Right renal pelvis (tissue), 4 donors: Measurements from ENCODE around the gene RNF26. TPM values are rescaled to one million over a fixed set of nuclear protein-coding genes. Genes with fewer than 3 reads are reported as not detected.
"Not testable (repeated sequence)": the region's sequence is repeated elsewhere in the genome, so short reads cannot be mapped to it uniquely, and the experiment has no call there.

Source experiments
- DNase-seq, 4 donors: peaks; one replicate each; pipeline ENCODE4 v3.0.0-alpha.2; 2013; ENCODE audit warnings: low read depth in 4 of 4, low spot score in 3 of 4, missing footprints in 1 of 4
- polyA plus RNA-seq, 4 donors: library from polyadenylated mRNA; unstranded; fragments of 120-200 nt; gene quantifications; one replicate each; pipeline ENCODE4 v1.2.1, GENCODE V29; 2013; ENCODE audit not compliant: insufficient read length in 4 of 4

RNF26 gene
- polyA plus RNA-seq, 4 donors: 32.2 to 36.8 (median 32.9) TPM

DNA sequence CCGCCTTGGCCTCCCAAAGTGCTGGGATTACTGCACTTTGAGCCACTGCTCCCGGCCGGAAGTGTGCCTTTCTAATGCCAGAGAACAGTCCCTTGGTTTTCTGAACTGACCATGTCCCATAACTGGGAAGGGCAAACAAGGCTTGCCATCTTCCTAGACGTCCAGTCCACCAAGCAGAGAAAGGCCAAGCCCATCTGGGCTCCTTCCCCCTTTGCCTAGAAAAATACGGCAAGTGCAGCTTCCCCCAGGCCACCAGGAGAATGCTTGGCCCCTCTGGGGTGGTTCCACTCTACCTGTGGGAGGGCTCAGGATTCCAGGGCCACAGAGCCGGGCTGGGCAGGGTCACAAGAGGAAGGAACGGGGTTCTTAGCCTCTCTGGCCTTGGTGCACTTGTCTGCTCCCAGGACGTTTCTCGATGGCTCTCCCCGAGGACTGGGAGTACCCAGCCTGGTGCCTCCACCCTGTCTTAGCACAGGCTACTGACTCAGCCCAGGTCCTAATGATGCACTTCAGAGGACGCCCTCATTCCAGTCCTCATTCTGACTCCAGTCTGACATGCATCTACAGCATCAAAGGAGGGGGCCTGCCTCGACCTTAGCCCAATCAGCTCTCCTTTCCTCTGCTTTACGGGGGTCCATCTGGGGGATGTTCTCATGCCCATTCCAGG is 46.0 kb downstream of the RNF26 start:
- no peak for DNase-seq

DNA sequence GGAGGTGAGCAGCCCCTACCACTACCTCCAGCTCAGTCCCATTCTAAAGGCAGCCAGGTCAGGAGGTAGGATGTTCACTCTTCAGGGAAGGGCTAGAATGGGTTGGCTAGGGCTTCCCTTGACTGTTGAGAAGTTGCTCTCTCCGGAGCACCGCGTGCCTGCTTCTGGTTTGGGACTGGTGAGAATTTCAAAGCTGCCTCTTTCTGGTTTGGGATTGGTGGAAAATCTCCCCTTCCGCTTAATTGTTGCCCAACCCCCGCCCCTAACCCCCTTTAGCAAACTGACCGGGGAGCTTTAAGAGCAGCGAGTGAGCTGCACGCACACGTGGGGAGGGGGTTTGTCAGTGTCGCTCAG is 46.5 kb downstream of the RNF26 start:
- no peak for DNase-seq

DNA sequence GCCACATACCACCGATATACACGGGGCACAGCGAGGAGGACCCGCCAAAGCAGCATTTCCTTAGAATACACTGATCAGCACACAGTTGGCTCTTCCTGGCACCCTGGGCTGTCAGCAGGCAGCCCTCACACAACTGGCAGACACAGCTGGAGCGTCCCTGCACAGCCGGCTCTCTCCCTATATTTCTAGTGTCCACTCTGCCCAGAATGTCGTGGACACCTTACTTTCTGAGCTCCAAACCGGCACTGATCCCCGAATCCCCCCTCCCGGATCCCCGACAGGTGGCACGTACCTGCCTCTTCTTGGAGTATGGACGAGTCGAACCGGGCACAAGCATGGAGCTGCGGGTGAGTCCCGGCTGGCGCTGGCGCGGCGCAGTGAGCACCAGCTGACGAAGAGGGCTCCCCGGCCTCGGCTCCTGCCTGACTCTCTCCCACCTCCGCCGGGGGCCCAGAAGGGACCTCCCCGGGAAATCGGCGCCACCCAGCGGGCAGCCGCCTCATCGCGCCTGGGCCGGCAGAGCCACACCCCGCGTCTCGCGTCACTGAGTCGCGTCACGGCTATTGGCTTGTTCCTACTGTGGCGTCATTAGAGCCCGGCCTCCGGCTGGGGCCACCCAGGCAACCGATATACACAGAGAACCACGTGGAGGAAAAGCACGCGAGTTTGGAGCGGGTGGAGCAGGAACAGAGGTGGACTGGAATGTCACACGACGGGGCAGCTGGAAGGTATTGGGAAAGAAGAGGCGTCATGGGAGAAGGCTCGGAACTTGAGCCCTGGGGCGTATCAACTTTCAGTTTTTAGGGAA is 47.1 kb downstream of the RNF26 start, which contains the start of gene USP2:
Gene USP2, minus strand, starts transcription at position 510 of the 808 bp plus-strand sequence. CDS start 8,210 bp downstream, outside the sequence.
- DNase-seq: peak; percentile 89 to 94 (median 92)

DNA sequence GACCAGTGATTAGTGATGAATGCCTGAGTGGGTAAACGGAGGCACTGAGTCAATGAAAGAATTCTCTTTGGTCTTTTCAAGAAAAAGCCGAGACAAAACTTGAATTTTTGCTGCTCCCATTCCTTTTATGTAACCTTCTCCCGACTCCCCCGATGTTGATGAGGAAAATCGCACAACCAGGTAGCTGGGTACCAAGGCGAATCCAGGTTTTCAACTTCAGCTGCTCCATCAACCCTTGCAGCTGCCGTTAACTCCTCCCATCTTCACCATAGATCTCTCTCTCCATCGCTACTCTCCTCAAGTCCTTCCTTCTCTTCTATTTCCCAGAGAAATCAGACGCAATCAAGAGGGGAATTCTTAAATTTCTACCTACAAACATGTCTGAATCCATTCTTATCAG is 47.8 kb downstream of the RNF26 start:
- DNase-seq: no peak

DNA sequence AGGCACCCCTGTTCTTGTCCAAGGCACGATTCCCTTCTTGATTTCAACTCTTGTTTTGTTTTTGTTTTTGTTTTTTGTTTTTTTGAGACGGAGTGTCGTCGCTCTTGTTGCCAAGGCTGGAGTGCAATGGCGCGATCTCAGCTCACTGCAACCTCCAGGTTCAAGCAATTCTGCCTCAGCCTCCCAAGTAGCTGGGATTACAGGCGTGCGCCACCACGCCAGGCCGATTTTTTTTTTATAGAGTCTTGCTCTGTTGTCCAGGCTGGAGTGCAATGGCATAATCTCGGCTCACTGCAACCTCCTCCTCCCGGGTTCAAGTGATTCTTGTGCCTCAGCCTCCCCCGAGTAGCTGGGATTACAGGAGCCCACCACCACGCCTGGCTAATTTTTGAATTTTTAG is 48.2 kb downstream of the RNF26 start:
- not testable (repeated sequence) for DNase-seq

DNA sequence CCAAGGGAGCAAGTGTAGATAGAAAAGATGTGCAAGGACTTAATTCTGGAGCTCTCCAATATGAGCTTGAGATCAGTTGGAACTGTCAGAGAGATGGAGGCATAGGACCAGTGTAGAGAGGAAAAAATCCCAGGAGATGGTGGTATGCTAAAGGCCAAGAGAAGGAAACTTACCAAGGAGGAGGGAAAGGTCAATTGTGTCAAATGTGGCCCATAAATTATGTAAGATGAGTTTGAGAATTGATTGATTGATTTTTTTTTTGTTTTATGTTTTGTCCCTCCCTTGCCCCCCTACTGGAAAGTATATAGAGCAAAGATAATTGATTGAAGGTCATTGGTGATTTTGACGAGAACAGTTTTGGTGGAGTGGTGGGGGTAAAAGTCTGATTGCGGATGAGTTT is 50.0 kb downstream of the RNF26 start:
- no peak for DNase-seq

Other genes with a start within 250 kb of the RNF26 start
- gene HMBS, start 249.6 kb upstream of the RNF26 start, polyA plus RNA-seq: 10 to 100 TPM; 25.9 to 28.6 (median 26.4) TPM
- 10 to 100 TPM; 56.3 to 70.4 (median 59.5) TPM for gene DPAGT1, start 232.7 kb upstream of the RNF26 start, polyA plus RNA-seq
- 10 to 100 TPM; 10.6 to 14.0 (median 11.8) TPM for gene C2CD2L, start 227.2 kb upstream of the RNF26 start, polyA plus RNA-seq
- 10 to 100 TPM; 26.5 to 33.2 (median 30.0) TPM for gene HINFP, start 212.9 kb upstream of the RNF26 start, polyA plus RNA-seq
- under 1 TPM; 0.71 to 0.81 (median 0.76) TPM for gene ABCG4, start 185.5 kb upstream of the RNF26 start, polyA plus RNA-seq
- gene NLRX1, start 165.8 kb upstream of the RNF26 start, polyA plus RNA-seq: 10 to 100 TPM; 11.7 to 14.4 (median 12.2) TPM
- 10 to 100 TPM; 12.7 to 19.1 (median 14.2) TPM for gene NHERF4, start 149.1 kb upstream of the RNF26 start, polyA plus RNA-seq
- 10 to 100 TPM; 19.9 to 22.8 (median 21.6) TPM for gene CBL, start 128.2 kb upstream of the RNF26 start, polyA plus RNA-seq
- gene MCAM, start 17.4 kb upstream of the RNF26 start, polyA plus RNA-seq: 10 to 100 TPM; 53.1 to 67.4 (median 54.5) TPM
- 10 to 100 TPM; 20.6 to 33.6 (median 25.5) TPM for gene C1QTNF5, start 6.4 kb downstream of the RNF26 start, polyA plus RNA-seq
- not detected for gene MFRP, start 12.2 kb downstream of the RNF26 start, polyA plus RNA-seq
- 10 to 100 TPM in 3 of 4 donors, 1 to 10 TPM in 1; 6.8 to 13.6 (median 11.1) TPM for gene USP2, start 47.2 kb downstream of the RNF26 start, polyA plus RNA-seq
- 100 to 1,000 TPM in 1 of 4 donors, 10 to 100 TPM in 3; 88.7 to 107 (median 90.0) TPM for gene THY1, start 88.6 kb downstream of the RNF26 start, polyA plus RNA-seq